ENCODE data around the gene VPS51. TPM values are rescaled to one million over a fixed set of nuclear protein-coding genes. Genes with fewer than 3 reads are reported as not detected.

Gene VPS51
- total RNA-seq, 1 donor from 2014 or later: 127 TPM

GRCh38 chr11:65129649-65130441 lies 33.8 kb downstream of the VPS51 start:
- Mint-ChIP-seq H3K9me3 (ENCODE audit: unreplicated experiment) (no peaks in the 10 kb centered on the region), H3K27me3 (ENCODE audit: unreplicated experiment) (no peaks in the 10 kb centered on the region), H3K4me1 (ENCODE audit: unreplicated experiment) (peaks cover 13% of the 10 kb centered on the region), H3K4me3 (ENCODE audit: unreplicated experiment) (no peak overlapping the region), H3K27ac (ENCODE audit: unreplicated experiment) (no peak overlapping the region), H3K36me3 (ENCODE audit: unreplicated experiment) (peaks cover 12% of the 10 kb centered on the region)
- no peak for TF ChIP-seq CTCF (IDR thresholded peaks at IDR 0.05)
- peak; percentile 82 for DNase-seq (ENCODE audit: extremely low spot score, unreplicated experiment)

GRCh38 chr11:65130631-65131416 lies 34.8 kb downstream of the VPS51 start:
- H3K27ac Mint-ChIP-seq (ENCODE audit: unreplicated experiment): no peak overlapping the region
- no peak for TF ChIP-seq CTCF (IDR thresholded peaks at IDR 0.05)
- peaks cover 12% of the 10 kb centered on the region for H3K36me3 Mint-ChIP-seq (ENCODE audit: unreplicated experiment)
- H3K4me1 Mint-ChIP-seq (ENCODE audit: unreplicated experiment): peaks cover 19% of the 10 kb centered on the region
- peak; percentile 84 for DNase-seq (ENCODE audit: extremely low spot score, unreplicated experiment)
- H3K9me3 Mint-ChIP-seq (ENCODE audit: unreplicated experiment): no peaks in the 10 kb centered on the region
- H3K27me3 Mint-ChIP-seq (ENCODE audit: unreplicated experiment): no peaks in the 10 kb centered on the region
- no peak overlapping the region for H3K4me3 Mint-ChIP-seq (ENCODE audit: unreplicated experiment)

GRCh38 chr11:65131417-65131776 lies 35.4 kb downstream of the VPS51 start:
- H3K4me3 Mint-ChIP-seq (ENCODE audit: unreplicated experiment): no peak overlapping the region

GRCh38 chr11:65131895-65132237 lies 35.9 kb downstream of the VPS51 start:
- H3K4me3 Mint-ChIP-seq (ENCODE audit: unreplicated experiment): no peak overlapping the region

More at GRCh38 chr11:65131417-65131776, 35.4 kb downstream of the VPS51 start:
- Mint-ChIP-seq H3K27ac (ENCODE audit: unreplicated experiment) (no peak overlapping the region), H3K36me3 (ENCODE audit: unreplicated experiment) (peaks cover 11% of the 10 kb centered on the region), H3K27me3 (ENCODE audit: unreplicated experiment) (no peaks in the 10 kb centered on the region), H3K4me1 (ENCODE audit: unreplicated experiment) (peaks cover 24% of the 10 kb centered on the region), H3K9me3 (ENCODE audit: unreplicated experiment) (no peaks in the 10 kb centered on the region)
- no peak for TF ChIP-seq CTCF (IDR thresholded peaks at IDR 0.05)
- DNase-seq (ENCODE audit: extremely low spot score, unreplicated experiment): no peak

More at GRCh38 chr11:65131895-65132237, 35.9 kb downstream of the VPS51 start:
- no peaks in the 10 kb centered on the region for H3K27me3 Mint-ChIP-seq (ENCODE audit: unreplicated experiment)
- H3K27ac Mint-ChIP-seq (ENCODE audit: unreplicated experiment): no peak overlapping the region
- no peak for DNase-seq (ENCODE audit: extremely low spot score, unreplicated experiment)
- no peak for TF ChIP-seq CTCF (IDR thresholded peaks at IDR 0.05)
- H3K4me1 Mint-ChIP-seq (ENCODE audit: unreplicated experiment): peaks cover 24% of the 10 kb centered on the region
- H3K36me3 Mint-ChIP-seq (ENCODE audit: unreplicated experiment): peaks cover 7% of the 10 kb centered on the region
- H3K9me3 Mint-ChIP-seq (ENCODE audit: unreplicated experiment): no peaks in the 10 kb centered on the region

Measured in osteocyte (in vitro differentiated cells).